Amniotic stem cell (primary cell): ENCODE results near the gene ERG28.
A peak's percentile ranks its signal among the peaks of the same experiment; 100 is the strongest.

Experiments used
- DNase-seq: peaks from one replicate; lab custom pipeline; 2025; lab: John Stamatoyannopoulos, UW

The ERG28 gene

GRCh38 chr14:75658957-75659356, 1.7 kb downstream of the ERG28 start:
- DNase-seq, result no peak

- DNase-seq, result no peak
Measured at GRCh38 chr14:75657331-75657730, 3.3 kb downstream of the ERG28 start.

DNA sequence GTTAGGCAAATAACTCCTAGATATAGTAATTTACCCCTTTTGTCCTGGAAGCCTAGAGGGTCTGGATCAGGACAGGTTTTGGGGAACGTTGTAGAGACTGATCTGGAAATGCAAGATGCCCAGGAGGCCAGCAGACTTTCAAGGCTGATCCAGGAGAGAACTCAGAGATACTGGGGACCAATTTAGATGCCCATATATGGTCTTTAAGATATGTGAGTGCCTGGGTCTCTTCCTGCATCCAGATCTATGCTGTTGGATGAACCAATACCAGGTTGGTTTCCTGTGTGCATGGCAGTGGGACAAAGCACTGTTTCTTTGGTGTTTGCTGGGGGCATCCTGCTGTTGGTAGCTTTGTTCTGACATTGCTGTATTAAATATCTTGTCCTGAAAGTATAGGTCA, 5.4 kb downstream of the ERG28 start:
- DNase-seq, result no peak

- DNase-seq, result peak; percentile 23
Measured at GRCh38 chr14:75654127-75654732, 6.4 kb downstream of the ERG28 start.

DNA sequence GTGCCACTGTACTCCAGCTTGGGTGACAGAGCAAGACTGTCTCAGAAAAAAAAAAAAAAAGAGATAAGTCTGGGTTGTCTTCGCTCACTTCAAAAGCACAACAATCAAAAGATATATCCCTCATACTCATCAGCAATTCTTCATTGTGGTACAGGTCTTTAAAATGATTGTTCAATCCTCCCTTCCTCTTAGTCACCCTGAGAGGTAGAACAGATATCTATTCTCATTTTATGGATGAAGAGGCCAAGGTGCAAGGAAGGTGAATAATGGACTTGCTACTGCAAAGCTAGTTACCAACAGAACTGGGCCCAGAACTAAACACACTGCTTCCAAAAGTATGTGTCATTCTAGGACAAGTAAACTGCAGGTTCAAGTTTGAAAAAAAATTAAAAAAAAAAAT, 7.1 kb downstream of the ERG28 start:
- no peak for DNase-seq

DNA sequence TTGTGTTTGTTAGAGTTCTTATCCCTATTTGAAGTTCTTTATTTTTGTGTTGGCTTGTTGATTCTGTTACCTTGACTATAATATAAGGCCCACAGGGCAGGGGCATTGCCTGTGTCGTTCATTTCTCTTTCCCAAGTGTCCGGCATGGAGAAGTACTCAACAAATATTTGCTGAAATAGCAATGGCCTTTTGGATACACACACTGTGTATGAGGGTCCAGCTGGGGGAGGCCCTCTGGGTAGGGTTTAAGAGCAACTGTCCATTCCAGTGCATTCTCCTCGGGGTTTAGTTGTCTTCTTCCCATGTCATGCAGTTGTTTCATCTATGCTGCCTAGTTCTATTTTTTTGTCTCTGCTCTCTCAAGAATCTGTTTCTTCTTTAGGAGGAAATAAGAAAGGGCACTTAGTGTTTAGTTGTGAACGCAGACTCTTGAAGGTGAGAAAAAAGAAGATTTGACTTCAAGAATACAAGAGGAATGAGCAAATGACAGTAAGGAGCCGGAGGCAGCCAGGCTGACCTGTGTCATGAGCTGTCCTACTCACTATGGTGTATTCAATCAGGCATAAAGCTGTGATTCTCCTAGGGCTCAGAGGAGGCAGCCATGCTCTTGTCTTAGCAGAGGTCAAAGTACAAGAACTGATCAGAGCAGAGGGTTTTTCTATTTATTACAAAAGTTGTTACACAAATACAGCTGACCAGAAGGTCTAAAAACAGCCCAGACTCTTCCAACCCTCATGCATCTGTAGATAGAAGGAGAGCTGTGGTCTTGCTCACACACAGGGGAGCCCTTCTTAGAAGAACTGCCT, 10.2 kb downstream of the ERG28 start:
- DNase-seq, result no peak

- no peak for DNase-seq
Measured at GRCh38 chr14:75649773-75650172, 10.9 kb downstream of the ERG28 start.

GRCh38 chr14:75649337-75649736, 11.3 kb downstream of the ERG28 start:
- DNase-seq, result no peak

DNA sequence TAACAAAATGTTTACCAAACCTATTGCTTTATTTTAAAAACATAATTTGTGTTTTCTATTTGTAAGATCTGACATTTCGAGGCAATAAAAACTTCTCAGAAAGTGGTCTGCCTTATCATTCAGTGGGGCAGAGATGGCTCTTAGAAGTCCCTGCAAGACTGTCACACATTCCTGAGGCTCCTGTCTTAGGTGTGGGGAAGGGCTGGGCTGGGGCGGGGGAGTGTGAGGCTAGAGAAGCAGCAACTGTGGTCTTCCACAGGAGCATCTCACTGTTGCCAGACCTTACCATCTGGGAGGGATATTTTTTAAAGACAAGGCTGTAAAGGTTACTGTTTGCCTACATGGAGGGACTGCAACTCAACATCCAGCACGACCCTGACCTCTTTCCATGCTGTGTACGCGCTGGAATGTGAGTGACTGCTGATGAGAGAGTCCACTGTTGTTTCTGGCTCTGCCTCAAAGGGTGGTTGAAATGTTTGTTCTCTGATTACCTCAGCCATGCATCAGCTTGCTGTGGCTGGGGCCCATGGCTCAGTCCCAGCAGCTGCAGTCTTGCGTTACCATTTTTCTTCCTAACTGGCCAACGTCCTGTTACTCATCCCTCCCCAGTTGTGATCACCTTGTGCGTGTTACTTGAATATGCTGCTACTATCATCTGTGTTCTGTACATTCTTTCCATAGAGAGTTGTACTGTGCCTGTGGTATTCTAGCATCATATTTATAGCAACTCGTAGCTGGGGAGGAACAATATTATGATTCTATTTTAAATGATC, 12.4 kb downstream of the ERG28 start:
- DNase-seq, result peak; percentile 86

DNA sequence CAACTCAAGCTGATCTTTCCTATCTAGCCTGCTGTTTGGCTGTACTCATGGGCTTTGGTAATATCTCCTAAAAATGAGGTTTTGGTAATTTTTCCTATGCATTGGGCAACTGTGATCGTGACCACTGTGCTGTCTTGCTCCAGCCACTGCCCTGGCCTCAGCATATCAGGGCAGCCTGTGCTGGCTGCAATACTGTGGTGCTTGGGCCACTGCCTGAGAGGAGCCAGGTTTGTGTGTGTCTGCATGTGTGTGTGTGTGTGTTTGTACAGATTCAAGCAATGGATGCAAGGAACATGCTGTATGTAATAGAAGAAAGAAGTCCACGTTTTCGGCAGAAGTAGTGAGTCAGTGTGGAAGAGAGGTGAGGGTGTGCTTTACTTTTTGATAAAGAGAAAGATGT, 13.0 kb downstream of the ERG28 start:
- no peak for DNase-seq

- no peak for DNase-seq
Measured at GRCh38 chr14:75646762-75647161, 13.9 kb downstream of the ERG28 start.

DNA sequence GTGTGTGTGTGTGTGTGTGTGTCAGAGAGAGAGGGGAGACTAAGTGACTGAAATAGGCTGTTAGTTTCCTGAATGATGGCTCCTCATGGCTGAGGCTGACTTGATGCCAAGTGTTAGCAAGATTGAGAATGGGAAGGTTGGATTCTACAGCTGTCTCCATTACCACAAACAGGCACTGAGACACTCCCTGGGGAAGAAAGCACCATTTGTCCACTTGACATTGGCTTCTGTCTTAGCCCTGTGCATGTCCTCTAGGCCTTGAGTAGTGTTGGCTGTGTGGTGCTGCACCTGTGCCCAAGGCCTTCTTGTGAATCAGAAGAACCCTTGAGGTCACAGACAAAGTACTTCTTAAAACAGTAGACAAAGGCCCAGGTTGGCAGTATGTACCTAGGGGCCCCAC, 15.6 kb downstream of the ERG28 start:
- DNase-seq, result no peak

GRCh38 chr14:75643985-75644384, 16.7 kb downstream of the ERG28 start:
- DNase-seq, result no peak

DNA sequence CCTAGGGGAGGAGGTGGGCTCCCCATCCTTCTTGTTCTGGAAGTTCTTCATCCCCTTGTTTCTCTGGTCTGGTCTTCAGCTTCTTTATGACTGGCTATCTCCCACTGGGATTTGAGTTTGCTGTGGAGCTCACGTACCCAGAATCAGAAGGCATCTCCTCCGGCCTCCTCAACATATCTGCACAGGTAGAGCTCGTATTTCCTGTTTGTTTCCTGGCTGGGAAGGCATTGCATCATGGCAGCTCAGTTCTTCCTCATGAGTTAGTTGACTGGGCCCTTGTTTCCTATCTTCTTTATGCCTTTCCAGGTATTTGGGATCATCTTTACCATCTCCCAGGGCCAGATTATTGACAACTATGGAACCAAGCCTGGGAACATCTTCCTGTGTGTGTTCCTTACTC, 19.8 kb downstream of the ERG28 start:
- DNase-seq, result no peak

DNA sequence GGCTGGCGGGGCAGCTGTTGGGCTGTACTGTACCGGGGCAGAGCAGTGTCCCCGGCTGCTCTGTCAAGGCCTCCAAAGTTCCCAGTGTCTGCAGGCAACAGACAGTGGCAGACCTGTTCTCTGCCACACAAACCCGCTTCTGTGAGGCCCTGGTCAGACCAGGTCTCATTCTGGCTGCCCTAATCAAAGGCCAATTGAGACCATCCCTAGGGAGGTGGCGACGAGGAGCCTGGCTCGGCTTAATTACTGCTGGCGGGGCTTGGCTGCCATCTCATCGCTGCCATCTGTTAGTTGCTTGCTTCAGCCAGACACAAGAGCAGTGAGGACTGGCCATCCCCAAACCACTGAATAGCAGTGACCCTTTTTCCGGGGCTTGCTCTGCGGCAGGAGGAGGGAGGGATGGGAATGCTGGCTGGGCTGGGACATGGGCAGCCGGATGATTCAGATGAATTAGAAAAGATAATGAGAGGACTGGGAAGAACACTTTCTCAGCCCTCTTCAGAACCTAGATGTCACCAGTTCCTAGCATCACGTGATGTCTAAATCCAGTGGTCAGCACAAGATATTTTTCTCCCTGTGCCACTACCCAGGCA, 24.5 kb downstream of the ERG28 start:
- no peak for DNase-seq

GRCh38 chr14:75634848-75635247, 25.8 kb downstream of the ERG28 start:
- DNase-seq, result no peak

- no peak for DNase-seq
Measured at GRCh38 chr14:75631453-75631831, 29.2 kb downstream of the ERG28 start.

- DNase-seq, result no peak
Measured at GRCh38 chr14:75630695-75631452, 29.8 kb downstream of the ERG28 start.

DNA sequence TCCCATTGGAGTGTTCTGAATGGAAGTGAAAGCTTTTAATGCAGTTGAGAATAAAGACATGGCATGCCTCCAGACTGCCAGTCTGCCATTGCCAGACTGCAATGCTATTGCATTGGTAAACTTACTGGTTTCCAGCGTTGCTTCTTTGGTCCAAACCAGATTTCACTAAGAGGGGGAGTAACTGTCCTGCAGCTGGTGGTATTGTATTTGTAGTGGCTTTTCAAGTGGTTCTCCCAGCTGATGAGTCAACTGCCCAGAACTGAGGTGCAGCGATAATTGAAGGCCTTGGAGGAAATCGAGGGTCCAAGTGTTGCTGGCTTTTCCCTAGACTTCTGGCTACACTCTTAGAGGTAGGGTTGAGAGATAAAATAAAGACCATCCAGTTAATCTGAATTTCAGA, 31.9 kb downstream of the ERG28 start:
- no peak for DNase-seq

DNA sequence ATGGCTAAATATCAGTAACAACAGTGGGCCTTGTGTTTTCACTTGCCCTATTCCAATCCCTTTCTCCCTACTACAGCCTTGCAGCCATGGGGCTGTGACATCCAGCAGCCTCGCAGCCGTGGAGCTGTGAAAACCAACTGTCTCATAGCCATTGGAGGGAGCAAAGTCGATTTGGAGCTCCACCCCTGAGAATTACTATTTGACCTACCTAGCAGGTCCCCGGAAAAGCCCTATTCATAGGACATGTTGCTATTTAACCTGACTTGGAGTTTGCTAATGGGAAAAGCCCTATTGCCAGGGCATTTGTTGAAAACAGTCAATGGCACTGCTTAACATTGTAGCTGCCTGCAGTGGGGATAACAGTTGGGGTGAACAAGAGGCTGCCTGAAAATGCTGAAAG, 33.3 kb downstream of the ERG28 start:
- no peak for DNase-seq

DNA sequence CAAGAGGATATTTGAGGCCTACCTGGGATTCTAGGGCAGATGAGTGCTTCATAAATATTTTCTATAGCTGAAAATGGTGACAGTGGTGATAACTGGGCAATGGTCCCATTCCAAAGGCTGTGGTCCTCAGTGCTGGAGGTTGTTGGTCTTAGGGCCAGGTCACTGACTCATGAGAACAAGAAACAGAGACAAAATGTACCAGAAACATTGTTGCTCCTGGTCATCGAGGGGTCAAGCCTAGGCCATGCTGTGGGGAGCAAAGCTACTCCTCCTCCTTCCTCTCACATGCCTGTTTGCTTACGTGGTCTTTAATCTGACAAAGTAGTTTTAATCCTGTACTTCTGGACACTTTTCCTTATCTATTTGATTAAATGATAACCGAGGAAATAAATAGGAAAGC, 33.8 kb downstream of the ERG28 start:
- no peak for DNase-seq

- no peak for DNase-seq
Measured at GRCh38 chr14:75626396-75626795, 34.3 kb downstream of the ERG28 start.
